CD4-positive, CD25-positive, alpha-beta regulatory T cell (primary cell): ENCODE data around the gene RNU6-7. TPM values are rescaled to one million over a fixed set of nuclear protein-coding genes. Genes with fewer than 3 reads are reported as not detected.

Source experiments
- ATAC-seq, 2 donors: fragments of 150-1000 bp; cut with Tn5 transposase; one replicate each; pipeline ENCODE4 v1.10.0; 2021; ENCODE audit warnings: low read depth in 2 of 2, moderate number of reproducible peaks in 2 of 2, moderate library complexity in 1 of 2
- DNase-seq, 3 donors: peaks; one replicate each; pipeline versions ENCODE4 v3.0.0 to v3.0.0-alpha.2; 2012 to 2022; ENCODE audit warnings: mixed read lengths in 1 of 3
- H3K27ac ChIP-seq: one replicate; pipeline ENCODE4 v1.7.0; 2013; ENCODE audit warnings: mild to moderate bottlenecking, low read length; ENCODE audit not compliant: insufficient read depth, poor library complexity, severe bottlenecking
- H3K27me3 ChIP-seq: one replicate; pipeline ENCODE4 v1.7.0; 2013; ENCODE audit warnings: low read length; ENCODE audit not compliant: control insufficient read depth, insufficient read depth
- H3K36me3 ChIP-seq: one replicate; pipeline ENCODE4 v1.7.0; 2013; ENCODE audit warnings: mild to moderate bottlenecking, low read length, moderate library complexity; ENCODE audit not compliant: control insufficient read depth, insufficient read depth
- H3K4me1 ChIP-seq: 2 replicates; pipeline ENCODE4 v1.7.0; 2013; ENCODE audit warnings: mild to moderate bottlenecking, low read length; ENCODE audit not compliant: insufficient read depth, control insufficient read depth, poor library complexity, severe bottlenecking
- H3K4me3 ChIP-seq: one replicate; pipeline ENCODE4 v1.7.0; 2013; ENCODE audit warnings: low read depth, mild to moderate bottlenecking, low read length, moderate library complexity
- H3K9me3 ChIP-seq, 2 experiments: 1 replicate in 1 of 2; 2 replicates in 1 of 2; pipeline ENCODE4 v1.7.0; 2013; ENCODE audit warnings: low read length in 2 of 2, mild to moderate bottlenecking in 1 of 2, moderate library complexity in 1 of 2; ENCODE audit not compliant: control insufficient read depth in 2 of 2
- H3K27ac Mint-ChIP-seq, 3 donors: one replicate each; pipeline ENCODE4 v1.8.0; 2020 to 2022; ENCODE audit warnings: mild to moderate bottlenecking in 3 of 3, mixed read lengths in 3 of 3, moderate library complexity in 2 of 3
- H3K27me3 Mint-ChIP-seq: one replicate; pipeline ENCODE4 v1.8.0; 2022; ENCODE audit warnings: mild to moderate bottlenecking, mixed read lengths
- H3K36me3 Mint-ChIP-seq: one replicate; pipeline ENCODE4 v1.8.0; 2020; ENCODE audit warnings: mixed read lengths
- H3K4me1 Mint-ChIP-seq, 4 donors: one replicate each; pipeline ENCODE4 v1.8.0; 2020 to 2022; ENCODE audit warnings: mixed read lengths in 4 of 4, mild to moderate bottlenecking in 1 of 4
- H3K4me3 Mint-ChIP-seq, 4 donors: one replicate each; pipeline ENCODE4 v1.8.0; 2020 to 2022; ENCODE audit warnings: mild to moderate bottlenecking in 4 of 4, mixed read lengths in 4 of 4, moderate library complexity in 3 of 4
- H3K9me3 Mint-ChIP-seq, 7 donors: one replicate each; pipeline ENCODE4 v1.8.0; 2020 to 2022; ENCODE audit warnings: mixed read lengths in 7 of 7, mild to moderate bottlenecking in 3 of 7, moderate library complexity in 2 of 7
- polyA plus RNA-seq, 4 donors: library from polyadenylated mRNA; unstranded; fragments of 300-500 nt; fragmentation: Illumina TruSeq; gene quantifications; one replicate each; pipeline ENCODE4 v1.2.3, GENCODE V29; 2021
- total RNA-seq: library from RNA; stranded (reverse); gene quantifications from one replicate; pipeline ENCODE4 v1.2.3, GENCODE V29; 2022

RNU6-7 gene
- total and polyA plus RNA-seq, 5 donors from 2014 or later: not detected

GRCh38 chr14:32249371-32249770 lies 47.5 kb downstream of the RNU6-7 start:
- Histone ChIP-seq H3K4me1 (no peaks in the 10 kb centered on the region), H3K4me3 (no peak overlapping the region), H3K27me3 (no peaks in the 10 kb centered on the region), H3K36me3 (no peaks in the 10 kb centered on the region), H3K27ac (no peak overlapping the region), H3K9me3 (no peaks in the 10 kb centered on the region)
- Mint-ChIP-seq H3K27ac (no peak overlapping the region), H3K4me3 (no peak overlapping the region), H3K36me3 (no peaks in the 10 kb centered on the region), H3K9me3 (no peaks in the 10 kb centered on the region), H3K4me1 (no peaks in the 10 kb centered on the region), H3K27me3 (no peaks in the 10 kb centered on the region)
- DNase-seq: no peak
- no peak for ATAC-seq

- H3K9me3 Mint-ChIP-seq: no peaks in the 10 kb centered on the region
- ATAC-seq: no peak
- H3K27ac Mint-ChIP-seq: no peak overlapping the region
- H3K4me3 ChIP-seq: no peak overlapping the region
- H3K4me1 ChIP-seq: no peaks in the 10 kb centered on the region
- DNase-seq: no peak
- no peaks in the 10 kb centered on the region for H3K4me1 Mint-ChIP-seq
- no peak overlapping the region for H3K27ac ChIP-seq
- no peaks in the 10 kb centered on the region for H3K27me3 ChIP-seq
- H3K27me3 Mint-ChIP-seq: no peaks in the 10 kb centered on the region
- H3K36me3 Mint-ChIP-seq: no peaks in the 10 kb centered on the region
- H3K36me3 ChIP-seq: no peaks in the 10 kb centered on the region
- H3K4me3 Mint-ChIP-seq: no peak overlapping the region
- H3K9me3 ChIP-seq: no peaks in the 10 kb centered on the region
Observed at GRCh38 chr14:32249780-32250179, 47.9 kb downstream of the RNU6-7 start.

GRCh38 chr14:32250681-32251080 lies 48.8 kb downstream of the RNU6-7 start:
- no peaks in the 10 kb centered on the region for H3K4me1 ChIP-seq
- no peaks in the 10 kb centered on the region for H3K27me3 ChIP-seq
- no peak overlapping the region for H3K27ac ChIP-seq
- H3K4me3 ChIP-seq: no peak overlapping the region
- no peak overlapping the region for H3K4me3 Mint-ChIP-seq
- H3K9me3 ChIP-seq: no peaks in the 10 kb centered on the region
- H3K36me3 Mint-ChIP-seq: no peaks in the 10 kb centered on the region
- DNase-seq: no peak
- no peak for ATAC-seq
- no peaks in the 10 kb centered on the region for H3K27me3 Mint-ChIP-seq
- no peaks in the 10 kb centered on the region for H3K9me3 Mint-ChIP-seq
- no peaks in the 10 kb centered on the region for H3K36me3 ChIP-seq
- H3K27ac Mint-ChIP-seq: no peak overlapping the region
- no peaks in the 10 kb centered on the region for H3K4me1 Mint-ChIP-seq

- Mint-ChIP-seq H3K4me1 (no peaks in the 10 kb centered on the region), H3K9me3 (no peaks in the 10 kb centered on the region), H3K27me3 (no peaks in the 10 kb centered on the region), H3K4me3 (no peak overlapping the region), H3K27ac (no peak overlapping the region), H3K36me3 (no peaks in the 10 kb centered on the region)
- no peak overlapping the region for H3K27ac ChIP-seq
- H3K27me3 ChIP-seq: no peaks in the 10 kb centered on the region
- ATAC-seq (no peak), DNase-seq (no peak)
- H3K4me3 ChIP-seq: no peak overlapping the region
- no peaks in the 10 kb centered on the region for H3K9me3 ChIP-seq
- H3K36me3 ChIP-seq: no peaks in the 10 kb centered on the region
- H3K4me1 ChIP-seq: no peaks in the 10 kb centered on the region
Observed at GRCh38 chr14:32251530-32251929, 49.7 kb downstream of the RNU6-7 start.

Other genes starting within 250 kb of the RNU6-7 start
- gene ARHGAP5, start 124.7 kb upstream of the RNU6-7 start, total RNA-seq: 32.1 TPM
- gene ARHGAP5, start 124.7 kb upstream of the RNU6-7 start, polyA plus RNA-seq: 10 to 100 TPM; 25.2 to 38.4 (median 30.4) TPM
- not detected for gene RNU6-8, start 1.2 kb downstream of the RNU6-7 start, total RNA-seq
- not detected for gene RNU6-8, start 1.2 kb downstream of the RNU6-7 start, polyA plus RNA-seq
- gene AKAP6, start 127.3 kb downstream of the RNU6-7 start, total RNA-seq: 0.47 TPM
- 1 to 10 TPM in 1 of 4 donors, under 1 TPM in 3; 0.07 to 1.1 (median 0.63) TPM for gene AKAP6, start 127.3 kb downstream of the RNU6-7 start, polyA plus RNA-seq